ENCODE measurements around the gene CRHBP. TPM values are rescaled to one million over a fixed set of nuclear protein-coding genes. Genes with fewer than 3 reads are reported as not detected.

Gene CRHBP
- total and polyA plus RNA-seq, 2 donors (not counting 1 experiment from before 2014, with no cell fraction given), result 0.17 TPM

GRCh38 chr5:77003246-77003645 is 50.4 kb downstream of the CRHBP start:
- Histone ChIP-seq H3K9ac (ENCODE audit: insufficient read depth, low read length) (no peak overlapping the region), H3K4me2 (ENCODE audit: extremely low read depth, insufficient read depth, low read length) (no peak overlapping the region), H4K20me1 (ENCODE audit: control insufficient read depth, extremely low read depth, insufficient read depth, low read length) (no peaks in the 10 kb centered on the region), H3K4me1 (ENCODE audit: control insufficient read depth, extremely low read depth, insufficient read depth, low read length) (no peaks in the 10 kb centered on the region), H3K9me3 (ENCODE audit: control insufficient read depth, insufficient read depth, low read depth, low read length) (no peaks in the 10 kb centered on the region), H3K27me3 (ENCODE audit: control insufficient read depth, insufficient read depth, low read length) (no peaks in the 10 kb centered on the region), H3K27ac (ENCODE audit: insufficient read depth, low read length) (no peak overlapping the region), H3K79me2 (ENCODE audit: control insufficient read depth, insufficient read depth, low read length) (no peaks in the 10 kb centered on the region), H3K36me3 (ENCODE audit: control insufficient read depth, insufficient read depth, low read length) (no peaks in the 10 kb centered on the region), H3K4me3 (replicated peaks in 1 of 4; ENCODE audit: control extremely low read depth in 1 of 4, insufficient read depth in 1 of 4, low read depth in 3 of 4, low read length in 4 of 4) (no peak overlapping the region), H2AFZ (ENCODE audit: low read length) (no peak overlapping the region)
- TF ChIP-seq, protein P1, sequence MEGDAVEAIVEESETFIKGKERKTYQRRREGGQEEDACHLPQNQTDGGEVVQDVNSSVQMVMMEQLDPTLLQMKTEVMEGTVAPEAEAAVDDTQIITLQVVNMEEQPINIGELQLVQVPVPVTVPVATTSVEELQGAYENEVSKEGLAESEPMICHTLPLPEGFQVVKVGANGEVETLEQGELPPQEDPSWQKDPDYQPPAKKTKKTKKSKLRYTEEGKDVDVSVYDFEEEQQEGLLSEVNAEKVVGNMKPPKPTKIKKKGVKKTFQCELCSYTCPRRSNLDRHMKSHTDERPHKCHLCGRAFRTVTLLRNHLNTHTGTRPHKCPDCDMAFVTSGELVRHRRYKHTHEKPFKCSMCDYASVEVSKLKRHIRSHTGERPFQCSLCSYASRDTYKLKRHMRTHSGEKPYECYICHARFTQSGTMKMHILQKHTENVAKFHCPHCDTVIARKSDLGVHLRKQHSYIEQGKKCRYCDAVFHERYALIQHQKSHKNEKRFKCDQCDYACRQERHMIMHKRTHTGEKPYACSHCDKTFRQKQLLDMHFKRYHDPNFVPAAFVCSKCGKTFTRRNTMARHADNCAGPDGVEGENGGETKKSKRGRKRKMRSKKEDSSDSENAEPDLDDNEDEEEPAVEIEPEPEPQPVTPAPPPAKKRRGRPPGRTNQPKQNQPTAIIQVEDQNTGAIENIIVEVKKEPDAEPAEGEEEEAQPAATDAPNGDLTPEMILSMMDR (conservative IDR thresholded peaks at IDR 0.05 in 1 of 2, IDR thresholded peaks at IDR 0.05 in 1 of 2; ENCODE audit: low read depth in 1 of 2, low read length in 2 of 2), result no peak
- TF ChIP-seq EZH2 (IDR thresholded peaks at IDR 0.05; ENCODE audit: low read length, missing control alignments), result no peak
- DNase-seq (ENCODE audit: low read depth in 2 of 2), result peak in 1 of 2 donors; percentile 39

DNA sequence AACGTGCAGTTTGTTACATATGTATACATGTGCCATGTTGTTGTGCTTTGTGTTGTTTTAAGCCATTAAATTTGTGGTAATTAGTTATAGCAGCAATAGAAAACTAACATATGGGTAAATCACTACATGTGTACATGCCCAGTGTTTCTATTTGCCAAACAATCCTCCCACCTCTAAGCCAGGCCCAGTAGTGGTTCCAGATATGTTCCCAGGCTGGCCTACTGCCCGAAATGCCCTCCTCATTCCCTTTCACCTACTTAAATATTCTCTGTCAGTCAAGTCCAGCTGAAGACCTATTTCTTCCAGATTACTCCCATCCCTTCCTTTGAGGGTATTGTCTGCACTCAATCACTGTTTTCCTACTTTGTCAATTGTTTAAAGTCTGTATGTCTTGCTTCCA is 53.3 kb downstream of the CRHBP start:
- no peaks in the 10 kb centered on the region for H3K79me2 ChIP-seq (ENCODE audit: control insufficient read depth, insufficient read depth, low read length)
- H3K9ac ChIP-seq (ENCODE audit: insufficient read depth, low read length), result no peak overlapping the region
- no peaks in the 10 kb centered on the region for H3K9me3 ChIP-seq (ENCODE audit: control insufficient read depth, insufficient read depth, low read depth, low read length)
- TF ChIP-seq EZH2 (IDR thresholded peaks at IDR 0.05; ENCODE audit: low read length, missing control alignments), result no peak
- TF ChIP-seq, protein P1 (conservative IDR thresholded peaks at IDR 0.05 in 1 of 2, IDR thresholded peaks at IDR 0.05 in 1 of 2; ENCODE audit: low read depth in 1 of 2, low read length in 2 of 2), result no peak
- no peaks in the 10 kb centered on the region for H3K4me1 ChIP-seq (ENCODE audit: control insufficient read depth, extremely low read depth, insufficient read depth, low read length)
- H3K27me3 ChIP-seq (ENCODE audit: control insufficient read depth, insufficient read depth, low read length), result no peaks in the 10 kb centered on the region
- H3K27ac ChIP-seq (ENCODE audit: insufficient read depth, low read length), result no peak overlapping the region
- no peak overlapping the region for H3K4me3 ChIP-seq (replicated peaks in 1 of 4; ENCODE audit: control extremely low read depth in 1 of 4, insufficient read depth in 1 of 4, low read depth in 3 of 4, low read length in 4 of 4)
- H4K20me1 ChIP-seq (ENCODE audit: control insufficient read depth, extremely low read depth, insufficient read depth, low read length), result no peaks in the 10 kb centered on the region
- no peak for DNase-seq (ENCODE audit: low read depth in 2 of 2)
- H3K36me3 ChIP-seq (ENCODE audit: control insufficient read depth, insufficient read depth, low read length), result no peaks in the 10 kb centered on the region
- H2AFZ ChIP-seq (ENCODE audit: low read length), result no peak overlapping the region
- H3K4me2 ChIP-seq (ENCODE audit: extremely low read depth, insufficient read depth, low read length), result no peak overlapping the region

GRCh38 chr5:77008413-77008812 is 55.6 kb downstream of the CRHBP start:
- TF ChIP-seq, protein P1 (conservative IDR thresholded peaks at IDR 0.05 in 1 of 2, IDR thresholded peaks at IDR 0.05 in 1 of 2; ENCODE audit: low read depth in 1 of 2, low read length in 2 of 2), result no peak
- no peak for TF ChIP-seq EZH2 (IDR thresholded peaks at IDR 0.05; ENCODE audit: low read length, missing control alignments)
- no peak overlapping the region for H3K27ac ChIP-seq (ENCODE audit: insufficient read depth, low read length)

More at GRCh38 chr5:77008413-77008812, 55.6 kb downstream of the CRHBP start:
- Histone ChIP-seq H3K9ac (ENCODE audit: insufficient read depth, low read length) (no peak overlapping the region), H3K36me3 (ENCODE audit: control insufficient read depth, insufficient read depth, low read length) (no peaks in the 10 kb centered on the region), H3K79me2 (ENCODE audit: control insufficient read depth, insufficient read depth, low read length) (no peaks in the 10 kb centered on the region), H3K4me1 (ENCODE audit: control insufficient read depth, extremely low read depth, insufficient read depth, low read length) (no peaks in the 10 kb centered on the region), H2AFZ (ENCODE audit: low read length) (no peak overlapping the region), H3K4me3 (replicated peaks in 1 of 4; ENCODE audit: control extremely low read depth in 1 of 4, insufficient read depth in 1 of 4, low read depth in 3 of 4, low read length in 4 of 4) (no peak overlapping the region), H3K4me2 (ENCODE audit: extremely low read depth, insufficient read depth, low read length) (no peak overlapping the region), H3K27me3 (ENCODE audit: control insufficient read depth, insufficient read depth, low read length) (no peaks in the 10 kb centered on the region), H3K9me3 (ENCODE audit: control insufficient read depth, insufficient read depth, low read depth, low read length) (no peaks in the 10 kb centered on the region), H4K20me1 (ENCODE audit: control insufficient read depth, extremely low read depth, insufficient read depth, low read length) (no peaks in the 10 kb centered on the region)
- DNase-seq (ENCODE audit: low read depth in 2 of 2), result no peak
